Measurements from ENCODE around the gene SH2D5. TPM values are rescaled to one million over a fixed set of nuclear protein-coding genes. Genes with fewer than 3 reads are reported as not detected.

The SH2D5 gene
- total RNA-seq, 1 donor from 2014 or later = 3.2 TPM

- Mint-ChIP-seq H3K27me3 (ENCODE audit: low read depth) (no peaks in the 10 kb centered on the region), H3K4me1 (peaks cover 21% of the 10 kb centered on the region), H3K4me3 (no peak overlapping the region), H3K9me3 (no peaks in the 10 kb centered on the region), H3K36me3 (ENCODE audit: low read depth) (no peaks in the 10 kb centered on the region), H3K27ac (ENCODE audit: unreplicated experiment) (no peak overlapping the region)
- no peak for TF ChIP-seq CTCF (conservative IDR thresholded peaks at IDR 0.05)
- no peak for DNase-seq (ENCODE audit: low read depth, low spot score)
Measured at GRCh38 chr1:20708057-20708456, 24.4 kb downstream of the SH2D5 start.

GRCh38 chr1:20706841-20707240, 25.7 kb downstream of the SH2D5 start:
- H3K27me3 Mint-ChIP-seq (ENCODE audit: low read depth) = no peaks in the 10 kb centered on the region

GRCh38 chr1:20705203-20705755, 27.2 kb downstream of the SH2D5 start:
- Mint-ChIP-seq H3K4me1 (peaks cover 8% of the 10 kb centered on the region), H3K9me3 (no peaks in the 10 kb centered on the region), H3K4me3 (no peak overlapping the region), H3K27ac (ENCODE audit: unreplicated experiment) (no peak overlapping the region), H3K36me3 (ENCODE audit: low read depth) (no peaks in the 10 kb centered on the region), H3K27me3 (ENCODE audit: low read depth) (no peaks in the 10 kb centered on the region)
- no peak for TF ChIP-seq CTCF (conservative IDR thresholded peaks at IDR 0.05)
- no peak for DNase-seq (ENCODE audit: low read depth, low spot score)

More at GRCh38 chr1:20706841-20707240, 25.7 kb downstream of the SH2D5 start:
- H3K9me3 Mint-ChIP-seq = no peaks in the 10 kb centered on the region
- H3K27ac Mint-ChIP-seq (ENCODE audit: unreplicated experiment) = no peak overlapping the region
- H3K36me3 Mint-ChIP-seq (ENCODE audit: low read depth) = no peaks in the 10 kb centered on the region
- TF ChIP-seq CTCF (conservative IDR thresholded peaks at IDR 0.05) = no peak
- no peak for DNase-seq (ENCODE audit: low read depth, low spot score)
- H3K4me1 Mint-ChIP-seq = peaks cover 24% of the 10 kb centered on the region
- no peak overlapping the region for H3K4me3 Mint-ChIP-seq

GRCh38 chr1:20704390-20705202, 27.9 kb downstream of the SH2D5 start:
- H3K27ac Mint-ChIP-seq (ENCODE audit: unreplicated experiment) = peak overlapping the region; percentile 21
- peaks cover 4% of the 10 kb centered on the region for H3K4me1 Mint-ChIP-seq
- DNase-seq (ENCODE audit: low read depth, low spot score) = no peak
- H3K4me3 Mint-ChIP-seq = no peak overlapping the region
- no peaks in the 10 kb centered on the region for H3K27me3 Mint-ChIP-seq (ENCODE audit: low read depth)
- TF ChIP-seq CTCF (conservative IDR thresholded peaks at IDR 0.05) = no peak
- no peaks in the 10 kb centered on the region for H3K9me3 Mint-ChIP-seq
- no peaks in the 10 kb centered on the region for H3K36me3 Mint-ChIP-seq (ENCODE audit: low read depth)

- H3K4me1 Mint-ChIP-seq = peaks cover 4% of the 10 kb centered on the region
- DNase-seq (ENCODE audit: low read depth, low spot score) = no peak
- no peaks in the 10 kb centered on the region for H3K36me3 Mint-ChIP-seq (ENCODE audit: low read depth)
Measured at GRCh38 chr1:20703124-20703756, 29.3 kb downstream of the SH2D5 start.

More at GRCh38 chr1:20703124-20703756, 29.3 kb downstream of the SH2D5 start:
- no peak for TF ChIP-seq CTCF (conservative IDR thresholded peaks at IDR 0.05)
- Mint-ChIP-seq H3K4me3 (no peak overlapping the region), H3K27me3 (ENCODE audit: low read depth) (no peaks in the 10 kb centered on the region), H3K27ac (ENCODE audit: unreplicated experiment) (no peak overlapping the region), H3K9me3 (no peaks in the 10 kb centered on the region)
